GM23338 (cell line): ENCODE data around the gene EIF1AX.

Source experiments
- EZH2 ChIP-seq: fragments of 200-600 bp; sonication (generic); IDR thresholded peaks from one replicate; pipeline ENCODE4 v1.8.0; 2017; ENCODE audit warnings: antibody characterized with exemption, mild to moderate bottlenecking, low read depth; ENCODE audit not compliant: unreplicated experiment
- JUNB ChIP-seq: IDR thresholded peaks from one replicate; pipeline ENCODE4 v1.6.1; 2016; ENCODE audit warnings: antibody characterized with exemption; ENCODE audit not compliant: unreplicated experiment
- REST ChIP-seq: IDR thresholded peaks from one replicate; pipeline ENCODE4 v1.6.1; 2018; ENCODE audit warnings: antibody characterized with exemption; ENCODE audit not compliant: unreplicated experiment
- TF ChIP-seq, protein P1 (sequence below), 2 experiments: fragments of 200-600 bp in 1 of 2; sonication (generic) in 1 of 2; conservative IDR thresholded peaks; 2 replicates each; pipeline versions ENCODE4 v1.5.1 to v1.6.1; 2016 to 2017; ENCODE audit warnings: antibody characterized with exemption in 2 of 2, low read depth in 2 of 2, mild to moderate bottlenecking in 2 of 2, moderate library complexity in 1 of 2

DNA sequence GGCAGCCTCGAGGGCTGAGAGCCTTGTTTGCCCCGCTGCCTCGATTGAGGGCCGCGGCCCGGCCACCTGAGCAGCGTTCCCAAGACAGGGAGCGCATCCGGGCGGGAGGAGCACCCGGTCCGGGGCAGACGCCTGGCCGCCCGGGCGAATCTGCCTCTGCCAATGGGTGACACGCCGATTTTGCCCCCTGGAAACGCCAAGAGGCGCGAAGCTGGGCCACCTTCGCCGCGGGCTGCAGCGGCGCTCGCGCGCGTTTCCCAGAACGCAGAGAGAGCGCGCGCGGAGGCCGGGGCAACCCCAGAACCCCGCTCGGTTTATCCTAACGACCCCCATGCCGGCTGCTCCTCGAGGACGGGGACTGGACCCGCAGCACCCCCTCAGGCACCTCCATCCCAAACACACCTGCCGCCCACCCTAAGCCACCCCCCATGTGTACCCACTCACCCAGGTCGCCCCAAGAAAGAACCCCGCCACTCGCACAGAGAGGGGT is 25.5 kb downstream of the EIF1AX start:
- TF ChIP-seq, protein P1, sequence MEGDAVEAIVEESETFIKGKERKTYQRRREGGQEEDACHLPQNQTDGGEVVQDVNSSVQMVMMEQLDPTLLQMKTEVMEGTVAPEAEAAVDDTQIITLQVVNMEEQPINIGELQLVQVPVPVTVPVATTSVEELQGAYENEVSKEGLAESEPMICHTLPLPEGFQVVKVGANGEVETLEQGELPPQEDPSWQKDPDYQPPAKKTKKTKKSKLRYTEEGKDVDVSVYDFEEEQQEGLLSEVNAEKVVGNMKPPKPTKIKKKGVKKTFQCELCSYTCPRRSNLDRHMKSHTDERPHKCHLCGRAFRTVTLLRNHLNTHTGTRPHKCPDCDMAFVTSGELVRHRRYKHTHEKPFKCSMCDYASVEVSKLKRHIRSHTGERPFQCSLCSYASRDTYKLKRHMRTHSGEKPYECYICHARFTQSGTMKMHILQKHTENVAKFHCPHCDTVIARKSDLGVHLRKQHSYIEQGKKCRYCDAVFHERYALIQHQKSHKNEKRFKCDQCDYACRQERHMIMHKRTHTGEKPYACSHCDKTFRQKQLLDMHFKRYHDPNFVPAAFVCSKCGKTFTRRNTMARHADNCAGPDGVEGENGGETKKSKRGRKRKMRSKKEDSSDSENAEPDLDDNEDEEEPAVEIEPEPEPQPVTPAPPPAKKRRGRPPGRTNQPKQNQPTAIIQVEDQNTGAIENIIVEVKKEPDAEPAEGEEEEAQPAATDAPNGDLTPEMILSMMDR (conservative IDR thresholded peaks at IDR 0.05; ENCODE audit: low read depth in 2 of 2) = no peak
- TF ChIP-seq JUNB (no peak), EZH2 (no peak), REST (no peak)
